Cardiac septum (tissue), 1 donor: ENCODE results near the gene ELMOD2. TPM values are rescaled to one million over a fixed set of nuclear protein-coding genes. Genes with fewer than 3 reads are reported as not detected.

Experiments
- DNase-seq: peaks from one replicate; pipeline ENCODE4 v3.0.0-alpha.2; 2020; ENCODE audit warnings: low spot score
- intact Hi-C: fragments of 100-400 bp; cut with DNase I; formaldehyde crosslinking; loops from one replicate; pipeline ENCODE4 v1.14.0; 2022
- total RNA-seq: library from RNA; stranded (reverse); fragmentation: NEBNext Ultra II Directional; extraction: Animal tissue kit (Norgen Biotek cat#: 25700); gene quantifications from one replicate; pipeline ENCODE4 v1.2.1, GENCODE V29; 2021
- donor health status: DM: no; HTN: no; CAD: no.

The ELMOD2 gene
- total RNA-seq, 1 donor from 2014 or later: 18.3 TPM

- DNase-seq: no peak
- intact Hi-C loops: no loop called here
Measured at GRCh38 chr4:140575489-140575888, 51.5 kb downstream of the ELMOD2 start.

GRCh38 chr4:140579278-140579677 is 55.3 kb downstream of the ELMOD2 start:
- intact Hi-C loops: no loop called here
- DNase-seq: no peak

- intact Hi-C loops: no loop called here
- DNase-seq: no peak
Measured at GRCh38 chr4:140581078-140581477, 57.1 kb downstream of the ELMOD2 start.

GRCh38 chr4:140584439-140584838 is 60.5 kb downstream of the ELMOD2 start:
- no peak for DNase-seq
- intact Hi-C loops: no loop called here

GRCh38 chr4:140595065-140595464 is 71.1 kb downstream of the ELMOD2 start:
- DNase-seq: no peak
- intact Hi-C loops: no loop called here

- intact Hi-C loops: loop anchor here (5.0 kb wide), 1 partner anchor 78 kb away; the partner anchor contains the start of gene ELMOD2
- no peak for DNase-seq
Measured at GRCh38 chr4:140600408-140600807, 76.4 kb downstream of the ELMOD2 start.

GRCh38 chr4:140602714-140603113 is 78.7 kb downstream of the ELMOD2 start:
- intact Hi-C loops: loop anchor here (5.0 kb wide), 1 partner anchor 80 kb away; the partner anchor contains the start of gene ELMOD2
- DNase-seq: no peak

- intact Hi-C loops: loop anchor here (5.0 kb wide), 1 partner anchor 81 kb away; the partner anchor contains the start of gene ELMOD2
- no peak for DNase-seq
Measured at GRCh38 chr4:140603286-140603685, 79.3 kb downstream of the ELMOD2 start.

Other genes with a start within 250 kb of the ELMOD2 start
- 73.0 TPM for gene SCOC, start 150.5 kb upstream of the ELMOD2 start, total RNA-seq
- gene CLGN, start 96.5 kb upstream of the ELMOD2 start, total RNA-seq: 44.7 TPM
- not detected for gene MGAT4D, start 25.9 kb upstream of the ELMOD2 start, total RNA-seq
- not detected for gene UCP1, start 44.8 kb downstream of the ELMOD2 start, total RNA-seq
- 15.0 TPM for gene TBC1D9, start 232.2 kb downstream of the ELMOD2 start, total RNA-seq